SK-N-MC (cell line): ENCODE measurements around the gene TRIM17.

Experiments used
- EZH2 ChIP-seq: fragments of 200-600 bp; sonication (generic); IDR thresholded peaks from one replicate; pipeline ENCODE4 v1.6.1; 2017; ENCODE audit warnings: antibody characterized with exemption
- POLR2AphosphoS5 ChIP-seq: IDR thresholded peaks from 2 replicates; pipeline ENCODE4 v1.6.1; 2012; ENCODE audit warnings: mild to moderate bottlenecking, low read depth, low read length, borderline replicate concordance

DNA sequence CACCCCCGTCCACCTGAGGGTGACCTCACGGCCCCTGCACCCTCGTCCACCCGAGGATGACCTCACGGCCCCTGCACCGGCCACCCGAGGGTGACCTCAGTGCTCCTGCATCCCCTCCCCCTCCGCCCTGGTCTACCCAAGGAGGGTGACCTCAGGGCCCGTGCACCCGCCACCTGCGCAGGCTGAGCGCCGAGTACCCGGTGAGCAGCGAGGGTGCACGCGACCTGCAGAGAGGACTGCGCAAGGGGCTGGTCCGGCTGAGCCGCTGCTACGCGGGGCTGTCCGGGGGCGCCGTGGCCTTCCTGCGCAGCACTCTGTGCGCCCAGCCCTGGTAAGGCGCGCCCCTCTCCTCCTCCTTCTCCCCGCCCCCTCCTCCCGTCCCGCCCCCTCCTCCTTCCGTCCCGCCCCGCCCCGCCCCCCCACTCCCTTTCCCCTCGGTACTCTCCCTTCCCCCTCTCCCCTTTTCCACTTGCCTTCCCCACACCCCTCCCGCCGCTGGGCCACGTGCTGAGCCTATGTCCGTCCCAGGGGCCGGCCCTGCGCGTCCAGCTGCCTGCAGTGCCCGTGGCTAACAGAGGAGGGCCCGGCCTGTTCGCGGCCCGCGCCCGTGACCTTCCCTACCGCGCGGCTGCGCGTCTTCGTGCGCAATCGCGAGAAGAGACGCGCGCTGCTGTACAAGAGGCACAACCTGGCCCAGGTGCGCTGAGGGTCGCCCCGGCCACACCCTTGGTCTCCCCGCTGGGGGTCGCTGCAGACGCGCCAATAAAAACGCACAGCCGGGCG is 38.4 kb downstream of the TRIM17 start:
- no peak for TF ChIP-seq EZH2
- TF ChIP-seq POLR2AphosphoS5, result peak; percentile 63; the same call in 1 of the 2 replicates
